SK-N-SH (cell line): ENCODE data around the gene XCL1.

Experiments
- EP300 ChIP-seq, 2 experiments: IDR thresholded peaks; 2 replicates each; pipeline versions ENCODE4 v1.4.0 to v1.6.1; 2012; ENCODE audit warnings: borderline replicate concordance in 1 of 2, low read depth in 1 of 2, low read length in 1 of 2
- EZH2phosphoT487 ChIP-seq: fragments of 200-600 bp; sonication (generic); IDR thresholded peaks from 2 replicates; pipeline ENCODE4 v1.6.1; 2017; ENCODE audit warnings: low read depth, mixed run types, mild to moderate bottlenecking, antibody characterized with exemption, moderate library complexity, borderline replicate concordance
- GATA2 ChIP-seq: sonication (generic); formaldehyde crosslinking; IDR thresholded peaks from 2 replicates; pipeline ENCODE4 v1.5.0; 2020; ENCODE audit warnings: mild to moderate bottlenecking, missing genetic modification reagents
- RAD21 ChIP-seq: IDR thresholded peaks from 2 replicates; pipeline ENCODE4 v1.6.1; 2012; ENCODE audit warnings: mild to moderate bottlenecking, low read length
- YY1 ChIP-seq: IDR thresholded peaks from 2 replicates; pipeline ENCODE4 v1.4.0; 2012; ENCODE audit warnings: low read depth, mild to moderate bottlenecking
- TF ChIP-seq, protein P1 (sequence below): IDR thresholded peaks from 2 replicates; pipeline ENCODE4 v1.4.0; 2012; ENCODE audit warnings: low read depth, borderline replicate concordance
- TF ChIP-seq, protein P2 (sequence below): fragments of 200-600 bp; sonication (generic); IDR thresholded peaks from 2 replicates; pipeline ENCODE4 v1.6.1; 2017; ENCODE audit warnings: antibody characterized with exemption, mild to moderate bottlenecking, moderate library complexity
- TF ChIP-seq, protein P3 (sequence below): IDR thresholded peaks from 2 replicates; pipeline ENCODE4 v1.4.0; 2012; ENCODE audit warnings: low read depth

DNA sequence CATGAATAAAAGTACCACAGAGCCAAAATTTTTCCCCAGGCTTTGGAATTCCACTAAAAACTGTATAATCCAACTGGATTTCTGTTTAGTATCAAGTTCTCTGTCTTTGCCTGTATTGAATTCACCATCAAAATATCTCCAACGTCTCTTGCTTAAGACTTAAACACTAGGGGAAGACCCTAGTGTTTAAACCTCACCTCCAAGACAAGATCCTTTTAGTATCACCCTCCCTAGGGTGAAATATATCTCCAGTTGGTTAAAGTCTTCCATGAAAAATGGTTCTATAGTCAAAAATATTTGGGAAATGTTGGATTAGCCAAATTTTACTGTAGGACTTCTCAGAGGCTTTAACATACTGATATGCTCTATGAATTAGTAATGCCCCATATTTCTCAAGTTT is 8.1 kb upstream of the XCL1 start:
- TF ChIP-seq, protein P1, sequence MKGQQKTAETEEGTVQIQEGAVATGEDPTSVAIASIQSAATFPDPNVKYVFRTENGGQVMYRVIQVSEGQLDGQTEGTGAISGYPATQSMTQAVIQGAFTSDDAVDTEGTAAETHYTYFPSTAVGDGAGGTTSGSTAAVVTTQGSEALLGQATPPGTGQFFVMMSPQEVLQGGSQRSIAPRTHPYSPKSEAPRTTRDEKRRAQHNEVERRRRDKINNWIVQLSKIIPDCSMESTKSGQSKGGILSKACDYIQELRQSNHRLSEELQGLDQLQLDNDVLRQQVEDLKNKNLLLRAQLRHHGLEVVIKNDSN, result no peak
- no peak for TF ChIP-seq YY1
- TF ChIP-seq, protein P2, sequence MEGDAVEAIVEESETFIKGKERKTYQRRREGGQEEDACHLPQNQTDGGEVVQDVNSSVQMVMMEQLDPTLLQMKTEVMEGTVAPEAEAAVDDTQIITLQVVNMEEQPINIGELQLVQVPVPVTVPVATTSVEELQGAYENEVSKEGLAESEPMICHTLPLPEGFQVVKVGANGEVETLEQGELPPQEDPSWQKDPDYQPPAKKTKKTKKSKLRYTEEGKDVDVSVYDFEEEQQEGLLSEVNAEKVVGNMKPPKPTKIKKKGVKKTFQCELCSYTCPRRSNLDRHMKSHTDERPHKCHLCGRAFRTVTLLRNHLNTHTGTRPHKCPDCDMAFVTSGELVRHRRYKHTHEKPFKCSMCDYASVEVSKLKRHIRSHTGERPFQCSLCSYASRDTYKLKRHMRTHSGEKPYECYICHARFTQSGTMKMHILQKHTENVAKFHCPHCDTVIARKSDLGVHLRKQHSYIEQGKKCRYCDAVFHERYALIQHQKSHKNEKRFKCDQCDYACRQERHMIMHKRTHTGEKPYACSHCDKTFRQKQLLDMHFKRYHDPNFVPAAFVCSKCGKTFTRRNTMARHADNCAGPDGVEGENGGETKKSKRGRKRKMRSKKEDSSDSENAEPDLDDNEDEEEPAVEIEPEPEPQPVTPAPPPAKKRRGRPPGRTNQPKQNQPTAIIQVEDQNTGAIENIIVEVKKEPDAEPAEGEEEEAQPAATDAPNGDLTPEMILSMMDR, result no peak
- no peak for TF ChIP-seq RAD21
- TF ChIP-seq EP300 (IDR thresholded peaks at IDR 0.05; ENCODE audit: borderline replicate concordance in 1 of 2, low read depth in 1 of 2, low read length in 1 of 2), result no peak
- TF ChIP-seq GATA2 (CRISPR knock-in tag), result no peak
- no peak for TF ChIP-seq EZH2phosphoT487
- TF ChIP-seq, protein P3, sequence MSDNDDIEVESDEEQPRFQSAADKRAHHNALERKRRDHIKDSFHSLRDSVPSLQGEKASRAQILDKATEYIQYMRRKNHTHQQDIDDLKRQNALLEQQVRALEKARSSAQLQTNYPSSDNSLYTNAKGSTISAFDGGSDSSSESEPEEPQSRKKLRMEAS, result no peak
